ENCODE results near the gene CDYL2. TPM values are rescaled to one million over a fixed set of nuclear protein-coding genes. Genes with fewer than 3 reads are reported as not detected.

Gene CDYL2
- total RNA-seq, 1 donor from 2014 or later, result 19.9 TPM

GRCh38 chr16:80587071-80587470 lies 217.3 kb downstream of the CDYL2 start:
- H3K27ac Mint-ChIP-seq, result no peak overlapping the region

GRCh38 chr16:80586476-80586875 lies 217.9 kb downstream of the CDYL2 start:
- no peak overlapping the region for H3K4me3 Mint-ChIP-seq (ENCODE audit: low read depth)
- no peaks in the 10 kb centered on the region for H3K36me3 Mint-ChIP-seq (ENCODE audit: insufficient read depth)
- no peak overlapping the region for H3K27ac Mint-ChIP-seq
- DNase-seq (ENCODE audit: low spot score, unreplicated experiment), result no peak
- no peaks in the 10 kb centered on the region for H3K4me1 Mint-ChIP-seq (ENCODE audit: low read depth)
- H3K9me3 Mint-ChIP-seq (ENCODE audit: low read depth), result no peaks in the 10 kb centered on the region
- no peaks in the 10 kb centered on the region for H3K27me3 Mint-ChIP-seq
- TF ChIP-seq, protein P1, sequence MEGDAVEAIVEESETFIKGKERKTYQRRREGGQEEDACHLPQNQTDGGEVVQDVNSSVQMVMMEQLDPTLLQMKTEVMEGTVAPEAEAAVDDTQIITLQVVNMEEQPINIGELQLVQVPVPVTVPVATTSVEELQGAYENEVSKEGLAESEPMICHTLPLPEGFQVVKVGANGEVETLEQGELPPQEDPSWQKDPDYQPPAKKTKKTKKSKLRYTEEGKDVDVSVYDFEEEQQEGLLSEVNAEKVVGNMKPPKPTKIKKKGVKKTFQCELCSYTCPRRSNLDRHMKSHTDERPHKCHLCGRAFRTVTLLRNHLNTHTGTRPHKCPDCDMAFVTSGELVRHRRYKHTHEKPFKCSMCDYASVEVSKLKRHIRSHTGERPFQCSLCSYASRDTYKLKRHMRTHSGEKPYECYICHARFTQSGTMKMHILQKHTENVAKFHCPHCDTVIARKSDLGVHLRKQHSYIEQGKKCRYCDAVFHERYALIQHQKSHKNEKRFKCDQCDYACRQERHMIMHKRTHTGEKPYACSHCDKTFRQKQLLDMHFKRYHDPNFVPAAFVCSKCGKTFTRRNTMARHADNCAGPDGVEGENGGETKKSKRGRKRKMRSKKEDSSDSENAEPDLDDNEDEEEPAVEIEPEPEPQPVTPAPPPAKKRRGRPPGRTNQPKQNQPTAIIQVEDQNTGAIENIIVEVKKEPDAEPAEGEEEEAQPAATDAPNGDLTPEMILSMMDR (IDR thresholded peaks at IDR 0.05; ENCODE audit: unreplicated experiment), result no peak

More at GRCh38 chr16:80587071-80587470, 217.3 kb downstream of the CDYL2 start:
- H3K9me3 Mint-ChIP-seq (ENCODE audit: low read depth), result no peaks in the 10 kb centered on the region
- H3K27me3 Mint-ChIP-seq, result no peaks in the 10 kb centered on the region
- H3K4me3 Mint-ChIP-seq (ENCODE audit: low read depth), result no peak overlapping the region
- no peak for DNase-seq (ENCODE audit: low spot score, unreplicated experiment)
- no peaks in the 10 kb centered on the region for H3K4me1 Mint-ChIP-seq (ENCODE audit: low read depth)
- TF ChIP-seq, protein P1 (IDR thresholded peaks at IDR 0.05; ENCODE audit: unreplicated experiment), result no peak
- no peaks in the 10 kb centered on the region for H3K36me3 Mint-ChIP-seq (ENCODE audit: insufficient read depth)

GRCh38 chr16:80585764-80586163 lies 218.6 kb downstream of the CDYL2 start:
- Mint-ChIP-seq H3K36me3 (ENCODE audit: insufficient read depth) (no peaks in the 10 kb centered on the region), H3K9me3 (ENCODE audit: low read depth) (no peaks in the 10 kb centered on the region), H3K4me3 (ENCODE audit: low read depth) (no peak overlapping the region), H3K27ac (no peak overlapping the region), H3K4me1 (ENCODE audit: low read depth) (no peaks in the 10 kb centered on the region), H3K27me3 (no peaks in the 10 kb centered on the region)
- DNase-seq (ENCODE audit: low spot score, unreplicated experiment), result no peak
- TF ChIP-seq, protein P1 (IDR thresholded peaks at IDR 0.05; ENCODE audit: unreplicated experiment), result no peak

DNA sequence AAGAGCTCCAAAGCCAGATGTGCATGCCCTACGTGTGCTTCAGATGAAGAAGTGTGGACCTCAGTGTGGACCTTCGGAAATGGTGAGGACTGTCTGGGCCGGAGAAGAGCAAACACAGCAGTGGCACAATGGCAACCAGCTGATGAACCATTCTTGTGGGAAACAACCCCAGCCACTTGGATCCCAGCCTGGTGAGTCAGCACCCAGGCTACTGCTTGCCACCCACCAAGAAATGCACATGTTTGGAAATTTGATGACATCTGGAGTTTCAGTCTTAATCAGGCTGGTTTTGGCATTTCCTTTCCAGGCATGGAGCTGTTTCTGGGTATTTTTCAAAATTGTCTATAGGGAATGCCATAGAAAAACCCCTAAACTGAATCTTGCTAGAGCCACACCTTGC lies 220.9 kb downstream of the CDYL2 start:
- H3K4me3 Mint-ChIP-seq (ENCODE audit: low read depth), result no peak overlapping the region

DNA sequence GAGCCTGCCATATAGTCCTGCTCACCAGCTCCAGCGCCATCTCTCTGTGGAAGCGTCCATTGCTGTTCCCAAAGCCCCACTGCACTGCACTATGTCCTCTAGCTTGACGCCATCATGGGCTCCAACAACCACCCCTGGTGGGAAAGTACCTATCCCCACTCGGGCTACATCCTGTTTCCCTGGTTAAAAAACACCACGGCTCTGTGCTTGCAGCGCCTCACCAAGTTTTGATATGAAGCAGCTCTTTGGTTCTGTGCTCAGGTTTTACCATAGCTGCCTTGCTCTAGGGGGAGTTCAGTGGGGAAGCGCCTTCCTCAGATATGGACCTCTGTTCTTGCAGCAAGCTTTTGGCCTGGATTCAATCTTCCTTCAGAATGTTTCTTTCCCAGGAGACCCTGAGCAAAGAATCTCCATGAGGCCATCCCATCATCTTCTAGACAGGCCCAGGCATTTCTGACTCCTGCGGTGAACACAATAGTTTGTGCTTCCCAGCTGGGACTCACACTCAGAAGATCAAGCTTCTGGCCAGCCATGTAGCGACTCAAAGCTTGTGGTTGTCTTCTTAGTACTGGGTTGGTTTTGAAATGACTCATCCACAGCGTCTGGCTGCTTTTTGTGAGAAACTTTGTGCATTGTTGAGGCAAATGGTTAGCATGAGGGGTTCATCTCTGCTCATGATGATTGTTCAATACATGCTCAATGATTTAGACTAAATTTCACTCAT lies 224.1 kb downstream of the CDYL2 start:
- H3K4me3 Mint-ChIP-seq (ENCODE audit: low read depth), result no peak overlapping the region
- H3K27me3 Mint-ChIP-seq, result no peaks in the 10 kb centered on the region
- no peak for DNase-seq (ENCODE audit: low spot score, unreplicated experiment)
- H3K27ac Mint-ChIP-seq, result no peak overlapping the region
- TF ChIP-seq, protein P1 (IDR thresholded peaks at IDR 0.05; ENCODE audit: unreplicated experiment), result no peak
- H3K4me1 Mint-ChIP-seq (ENCODE audit: low read depth), result peaks cover 5% of the 10 kb centered on the region
- no peaks in the 10 kb centered on the region for H3K9me3 Mint-ChIP-seq (ENCODE audit: low read depth)
- no peaks in the 10 kb centered on the region for H3K36me3 Mint-ChIP-seq (ENCODE audit: insufficient read depth)

More for the DNA sequence above, 220.9 kb downstream of the CDYL2 start:
- Mint-ChIP-seq H3K27me3 (no peaks in the 10 kb centered on the region), H3K27ac (no peak overlapping the region), H3K36me3 (ENCODE audit: insufficient read depth) (no peaks in the 10 kb centered on the region), H3K4me1 (ENCODE audit: low read depth) (no peaks in the 10 kb centered on the region), H3K9me3 (ENCODE audit: low read depth) (no peaks in the 10 kb centered on the region)
- no peak for DNase-seq (ENCODE audit: low spot score, unreplicated experiment)
- TF ChIP-seq, protein P1 (IDR thresholded peaks at IDR 0.05; ENCODE audit: unreplicated experiment), result no peak
